HepG2 (cell line): ENCODE data around the gene KMT2B. TPM values are rescaled to one million over a fixed set of nuclear protein-coding genes. Genes with fewer than 3 reads are reported as not detected.

ENCODE experiments used
- ATAC-seq: fragments of 200-7000 bp; cut with Tn5 transposase; 3 replicates; pipeline ENCODE4 v1.9.1; 2020; ENCODE audit warnings: mild to moderate bottlenecking, moderate library complexity
- BruUV-seq: library from RNA; stranded (reverse); fragments of 400-500 nt; replicated peaks from 2 replicates; lab custom pipeline; 2021; lab: Mats Ljungman, UMichigan
- CTCF ChIA-PET: fragments of 300-600 bp; formaldehyde crosslinking; extraction: SDS; loops from one replicate; lab custom pipeline; 2021; ENCODE audit warnings: low total read pairs, inconsistent platforms, low intra/inter-chr PET ratio; lab: Yijun Ruan, JAX
- POLR2A ChIA-PET: fragments of 350-600 bp; sonication (Branson Sonifier 250); formaldehyde crosslinking; loops from one replicate; lab custom pipeline; 2020; ENCODE audit warnings: antibody characterized with exemption, inconsistent platforms; lab: Yijun Ruan, JAX
- DNase-seq: peaks from one replicate; pipeline ENCODE4 v3.0.0-alpha.2; 2015; ENCODE audit warnings: low spot score
- FAIRE-seq: peaks from 3 replicates; lab custom pipeline; 2011; peaks lifted over from hg19 to GRCh38; lab: Jason Lieb, UNC
- H2AFZ ChIP-seq: one replicate; pipeline ENCODE4 v1.6.1; 2011; ENCODE audit warnings: low read length, inconsistent platforms
- H3K27ac ChIP-seq: fragments of 300-600 bp; 3 replicates; pipeline ENCODE4 v1.8.0; 2011; ENCODE audit warnings: mixed run types, mild to moderate bottlenecking, mixed read lengths, low read length, inconsistent platforms; ENCODE audit not compliant: insufficient read depth; ENCODE audit errors: extremely low read length
- H3K27me3 ChIP-seq, 2 experiments: fragments of 200-600 bp in 1 of 2; 2 replicates in 1 of 2; 3 replicates in 1 of 2; pipeline versions ENCODE4 v1.6.0 to v1.8.0; 2011; ENCODE audit warnings: low read length in 2 of 2, mild to moderate bottlenecking in 2 of 2, moderate library complexity in 2 of 2, inconsistent platforms in 1 of 2; ENCODE audit not compliant: insufficient read depth in 2 of 2, control insufficient read depth in 1 of 2
- H3K36me3 ChIP-seq, 2 experiments: fragments of 200-600 bp in 1 of 2; replicated peaks in 1 of 2; 2 replicates in 1 of 2; 3 replicates in 1 of 2; pipeline versions ENCODE4 v1.5.1 to v1.8.0; 2011; ENCODE audit warnings: low read length in 2 of 2, inconsistent platforms in 1 of 2; ENCODE audit not compliant: insufficient read depth in 2 of 2, control insufficient read depth in 1 of 2
- H3K4me1 ChIP-seq: 2 replicates; pipeline ENCODE4 v1.5.1; 2012; ENCODE audit warnings: low read length, inconsistent platforms; ENCODE audit not compliant: insufficient read depth
- H3K4me2 ChIP-seq: 2 replicates; pipeline ENCODE4 v1.6.0; 2011; ENCODE audit warnings: low read depth, low read length, inconsistent platforms
- H3K4me3 ChIP-seq, 3 experiments: fragments of 200-600 bp in 1 of 3; sonication (generic), shearing (Covaris generic) in 1 of 3; replicated peaks in 1 of 3; 2 replicates each; pipeline ENCODE4 v1.5.1; 2011 to 2016; ENCODE audit warnings: low read length in 3 of 3, inconsistent platforms in 2 of 3, low read depth in 2 of 3, mild to moderate bottlenecking in 2 of 3, control low read depth in 1 of 3, mixed read lengths in 1 of 3; ENCODE audit not compliant: insufficient read depth in 1 of 3
- H3K79me2 ChIP-seq: one replicate; pipeline ENCODE4 v1.6.1; 2011; ENCODE audit warnings: low read length, inconsistent platforms; ENCODE audit not compliant: insufficient read depth
- H3K9ac ChIP-seq: 2 replicates; pipeline ENCODE4 v1.6.0; 2011; ENCODE audit warnings: mild to moderate bottlenecking, low read depth, low read length, inconsistent platforms; ENCODE audit not compliant: insufficient read depth
- H3K9me3 ChIP-seq: 2 replicates; pipeline ENCODE4 v1.5.1; 2012; ENCODE audit warnings: mild to moderate bottlenecking, low read length
- H4K20me1 ChIP-seq: 2 replicates; pipeline ENCODE4 v1.6.0; 2011; ENCODE audit warnings: inconsistent platforms, mild to moderate bottlenecking, low read length, moderate library complexity; ENCODE audit not compliant: insufficient read depth
- ELK4 ChIP-seq: sonication (generic); formaldehyde crosslinking; IDR thresholded peaks from 2 replicates; pipeline ENCODE4 v1.9.0; 2021; ENCODE audit warnings: missing genetic modification reagents, borderline replicate concordance
- SOX5 ChIP-seq: IDR thresholded peaks from 2 replicates; pipeline ENCODE4 v1.6.1; 2016; ENCODE audit warnings: borderline replicate concordance
- STAG1 ChIP-seq: sonication (generic); formaldehyde crosslinking; IDR thresholded peaks from 2 replicates; pipeline ENCODE4 v1.4.0; 2020; ENCODE audit warnings: missing genetic modification reagents
- ZFP37 ChIP-seq: sonication (generic); formaldehyde crosslinking; IDR thresholded peaks from 2 replicates; pipeline ENCODE4 v1.4.0; 2020; ENCODE audit warnings: missing genetic modification reagents, borderline replicate concordance
- ZNF275 ChIP-seq: sonication (generic); formaldehyde crosslinking; IDR thresholded peaks from 2 replicates; pipeline ENCODE4 v1.8.0; 2022; ENCODE audit warnings: missing genetic modification reagents, mild to moderate bottlenecking, inconsistent platforms, borderline replicate concordance
- ZNF572 ChIP-seq: sonication (generic); formaldehyde crosslinking; IDR thresholded peaks from 2 replicates; pipeline ENCODE4 v1.5.1; 2020; ENCODE audit warnings: mild to moderate bottlenecking, missing genetic modification reagents
- ZNF749 ChIP-seq: sonication (generic); formaldehyde crosslinking; IDR thresholded peaks from 2 replicates; pipeline ENCODE4 v1.8.0; 2022; ENCODE audit warnings: mild to moderate bottlenecking, missing genetic modification reagents, moderate library complexity, borderline replicate concordance
- WGBS: methylation state at CpG from one replicate; pipeline ENCODE4 v1.1.6; 2017; ENCODE audit warnings: low lambda C conversion rate; 5-methylcytosine and 5-hydroxymethylcytosine counted together
- in situ Hi-C: cut with HindIII; loops from 2 replicates; pipeline ENCODE4 v1.10.0; 2017; ENCODE audit warnings: low pct_unique_long_range_greater_than_20kb; ENCODE audit not compliant: extremely low pct_ligation_motif_present
- intact Hi-C: fragments of 100-400 bp; cut with micrococcal nuclease; formaldehyde crosslinking; loops from one replicate; pipeline ENCODE4 v1.10.0; 2022; ENCODE audit not compliant: unreplicated experiment
- polyA plus RNA-seq, 8 experiments: library from polyadenylated mRNA; depleted of rRNA in 3 of 8; stranded (reverse) in 7 of 8; unstranded in 1 of 8; fragments of >200 nt; fragmentation: Illumina TruSeq in 4 of 8; extraction: Trizol in 4 of 8; gene quantifications; 2 replicates each; pipeline versions ENCODE4 v1.2.1 to v1.2.3, GENCODE V29; 2011 to 2016; ENCODE audit warnings: low read depth in 4 of 8, missing spikeins in 1 of 8, mixed read lengths in 1 of 8; ENCODE audit not compliant: insufficient read depth in 1 of 8
- total RNA-seq, 5 experiments: library from RNA; depleted of rRNA; stranded (reverse); fragments of >200 nt; fragmentation: Illumina TruSeq; extraction: Trizol; gene quantifications; 2 replicates each; pipeline ENCODE4 v1.2.3, GENCODE V29; 2016; ENCODE audit warnings: low read depth in 1 of 5
- TF ChIP-seq, protein P1 (sequence below): sonication (generic); formaldehyde crosslinking; IDR thresholded peaks from 2 replicates; pipeline ENCODE4 v1.5.1; 2020; ENCODE audit warnings: mild to moderate bottlenecking, missing genetic modification reagents, borderline replicate concordance
- TF ChIP-seq, protein P2 (sequence below), 2 experiments: sonication (generic) in 1 of 2; formaldehyde crosslinking in 1 of 2; IDR thresholded peaks; 2 replicates each; pipeline versions ENCODE4 v1.4.0 to v1.6.1; 2016 to 2020; ENCODE audit warnings: borderline replicate concordance in 1 of 2, low read depth in 1 of 2, mild to moderate bottlenecking in 1 of 2, missing genetic modification reagents in 1 of 2

The KMT2B gene
- total and polyA plus RNA-seq, 2 of the 13 experiments (the other 11 are each of a cell fraction or from before 2014, with no cell fraction given) = 6.2 to 16.9 TPM

DNA sequence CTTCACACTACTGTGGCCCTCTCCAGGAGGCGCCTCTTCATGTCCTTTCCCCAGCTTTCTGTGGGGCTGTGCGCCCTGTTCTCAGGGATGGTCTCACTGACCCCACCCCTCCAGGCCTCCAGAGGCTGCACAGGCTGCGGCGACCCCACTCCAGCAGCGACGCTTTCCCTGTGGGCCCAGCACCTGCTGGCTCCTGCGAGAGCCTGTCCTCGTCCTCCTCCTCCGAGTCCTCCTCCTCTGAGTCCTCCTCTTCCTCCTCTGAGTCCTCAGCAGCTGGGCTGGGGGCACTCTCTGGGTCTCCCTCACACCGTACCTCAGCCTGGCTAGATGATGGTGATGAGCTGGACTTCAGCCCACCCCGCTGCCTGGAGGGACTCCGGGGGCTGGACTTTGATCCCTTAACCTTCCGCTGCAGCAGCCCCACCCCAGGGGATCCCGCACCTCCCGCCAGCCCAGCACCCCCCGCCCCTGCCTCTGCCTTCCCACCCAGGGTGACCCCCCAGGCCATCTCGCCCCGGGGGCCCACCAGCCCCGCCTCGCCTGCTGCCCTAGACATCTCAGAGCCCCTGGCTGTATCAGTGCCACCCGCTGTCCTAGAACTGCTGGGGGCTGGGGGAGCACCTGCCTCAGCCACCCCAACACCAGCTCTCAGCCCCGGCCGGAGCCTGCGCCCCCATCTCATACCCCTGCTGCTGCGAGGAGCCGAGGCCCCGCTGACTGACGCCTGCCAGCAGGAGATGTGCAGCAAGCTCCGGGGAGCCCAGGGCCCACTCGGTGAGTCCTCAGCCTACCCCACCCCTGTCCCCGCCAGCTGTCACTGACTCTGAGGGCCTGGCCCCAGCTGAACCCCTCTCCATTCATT, 68.7 kb downstream of the KMT2B start (continued):
- no peak for TF ChIP-seq ZNF572
- TF ChIP-seq ELK4 = no peak
- TF ChIP-seq, protein P1, sequence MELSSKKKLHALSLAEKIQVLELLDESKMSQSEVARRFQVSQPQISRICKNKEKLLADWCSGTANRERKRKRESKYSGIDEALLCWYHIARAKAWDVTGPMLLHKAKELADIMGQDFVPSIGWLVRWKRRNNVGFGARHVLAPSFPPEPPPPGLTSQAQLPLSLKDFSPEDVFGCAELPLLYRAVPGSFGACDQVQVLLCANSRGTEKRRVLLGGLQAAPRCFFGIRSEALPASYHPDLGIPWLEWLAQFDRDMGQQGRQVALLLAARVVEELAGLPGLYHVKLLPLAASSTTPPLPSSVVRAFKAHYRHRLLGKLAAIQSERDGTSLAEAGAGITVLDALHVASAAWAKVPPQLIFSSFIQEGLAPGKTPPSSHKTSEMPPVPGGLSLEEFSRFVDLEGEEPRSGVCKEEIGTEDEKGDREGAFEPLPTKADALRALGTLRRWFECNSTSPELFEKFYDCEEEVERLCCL (CRISPR knock-in tag) = no peak
- no peak for TF ChIP-seq ZFP37 (CRISPR knock-in tag)

DNA sequence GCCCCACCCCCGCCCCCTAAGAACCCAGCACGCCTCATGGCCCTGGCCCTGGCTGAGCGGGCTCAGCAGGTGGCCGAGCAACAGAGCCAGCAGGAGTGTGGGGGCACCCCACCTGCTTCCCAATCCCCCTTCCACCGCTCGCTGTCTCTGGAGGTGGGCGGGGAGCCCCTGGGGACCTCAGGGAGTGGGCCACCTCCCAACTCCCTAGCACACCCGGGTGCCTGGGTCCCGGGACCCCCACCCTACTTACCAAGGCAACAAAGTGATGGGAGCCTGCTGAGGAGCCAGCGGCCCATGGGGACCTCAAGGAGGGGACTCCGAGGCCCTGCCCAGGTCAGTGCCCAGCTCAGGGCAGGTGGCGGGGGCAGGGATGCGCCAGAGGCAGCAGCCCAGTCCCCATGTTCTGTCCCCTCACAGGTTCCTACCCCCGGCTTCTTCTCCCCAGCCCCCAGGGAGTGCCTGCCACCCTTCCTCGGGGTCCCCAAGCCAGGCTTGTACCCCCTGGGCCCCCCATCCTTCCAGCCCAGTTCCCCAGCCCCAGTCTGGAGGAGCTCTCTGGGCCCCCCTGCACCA, 69.5 kb downstream of the KMT2B start:
- ChIA-PET POLR2A (interaction anchor here (1.5 kb wide), 1 partner anchor 47 kb away, joined by 4 read pairs; no protein-coding TSS in a partner anchor), CTCF (no interaction called here)
- TF ChIP-seq ZNF749 = no peak
- TF ChIP-seq ZNF275 (CRISPR knock-in tag) = no peak
- TF ChIP-seq, protein P2, sequence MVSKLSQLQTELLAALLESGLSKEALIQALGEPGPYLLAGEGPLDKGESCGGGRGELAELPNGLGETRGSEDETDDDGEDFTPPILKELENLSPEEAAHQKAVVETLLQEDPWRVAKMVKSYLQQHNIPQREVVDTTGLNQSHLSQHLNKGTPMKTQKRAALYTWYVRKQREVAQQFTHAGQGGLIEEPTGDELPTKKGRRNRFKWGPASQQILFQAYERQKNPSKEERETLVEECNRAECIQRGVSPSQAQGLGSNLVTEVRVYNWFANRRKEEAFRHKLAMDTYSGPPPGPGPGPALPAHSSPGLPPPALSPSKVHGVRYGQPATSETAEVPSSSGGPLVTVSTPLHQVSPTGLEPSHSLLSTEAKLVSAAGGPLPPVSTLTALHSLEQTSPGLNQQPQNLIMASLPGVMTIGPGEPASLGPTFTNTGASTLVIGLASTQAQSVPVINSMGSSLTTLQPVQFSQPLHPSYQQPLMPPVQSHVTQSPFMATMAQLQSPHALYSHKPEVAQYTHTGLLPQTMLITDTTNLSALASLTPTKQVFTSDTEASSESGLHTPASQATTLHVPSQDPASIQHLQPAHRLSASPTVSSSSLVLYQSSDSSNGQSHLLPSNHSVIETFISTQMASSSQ (IDR thresholded peaks at IDR 0.05; ENCODE audit: low read depth) = no peak
- TF ChIP-seq, protein P2 (CRISPR knock-in tag; IDR thresholded peaks at IDR 0.05; ENCODE audit: borderline replicate concordance) = no peak
- TF ChIP-seq STAG1 = no peak
- TF ChIP-seq SOX5 (CRISPR knock-in tag) = no peak

More for the DNA sequence above, 69.5 kb downstream of the KMT2B start:
- no peak overlapping the region for H2AFZ ChIP-seq
- H3K27ac ChIP-seq = no peak overlapping the region
- BruUV-seq = no TSS peak
- FAIRE-seq (no peak), ATAC-seq (no peak), DNase-seq (no peak)
- peaks cover 44% of the 10 kb centered on the region for H3K4me1 ChIP-seq
- intact Hi-C loops = no loop called here
- no peaks in the 10 kb centered on the region; a peak in 1 of 5 replicates for H3K27me3 ChIP-seq
- H3K79me2 ChIP-seq = no peaks in the 10 kb centered on the region
- H3K9me3 ChIP-seq = no peaks in the 10 kb centered on the region
- H3K4me3 ChIP-seq = no peak overlapping the region
- H3K36me3 ChIP-seq = no peaks in the 10 kb centered on the region; a peak in 1 of 5 replicates
- H3K4me2 ChIP-seq = no peak overlapping the region
- whole genome bisulfite sequencing = 94% methylated on average over 6 of the region's 15 CpGs
- in situ Hi-C loops = no loop called here
- no peak overlapping the region for H3K9ac ChIP-seq
- H4K20me1 ChIP-seq = no peaks in the 10 kb centered on the region
